Esophagus (tissue), 2 donors: Measurements from ENCODE around the gene FAM3A. TPM values are rescaled to one million over a fixed set of nuclear protein-coding genes. Genes with fewer than 3 reads are reported as not detected.
"Not testable (repeated sequence)": the region's sequence is repeated elsewhere in the genome, so short reads cannot be mapped to it uniquely, and the experiment has no call there.

ENCODE experiments used
- H3K27ac ChIP-seq, 2 donors: one replicate each; pipeline ENCODE4 v1.5.1; 2013; ENCODE audit warnings: low read depth in 2 of 2, mild to moderate bottlenecking in 2 of 2, inconsistent platforms in 1 of 2, low read length in 1 of 2, moderate library complexity in 1 of 2
- H3K27me3 ChIP-seq, 2 donors: one replicate each; pipeline ENCODE4 v1.6.1; 2013; ENCODE audit warnings: low read length in 2 of 2, control low read depth in 1 of 2, mild to moderate bottlenecking in 1 of 2; ENCODE audit not compliant: insufficient read depth in 2 of 2, control insufficient read depth in 1 of 2
- H3K36me3 ChIP-seq, 2 donors: one replicate each; pipeline ENCODE4 v1.6.1; 2013; ENCODE audit warnings: low read length in 1 of 2; ENCODE audit not compliant: control insufficient read depth in 2 of 2, insufficient read depth in 2 of 2
- H3K4me1 ChIP-seq, 2 donors: one replicate each; pipeline ENCODE4 v1.6.1; 2013; ENCODE audit warnings: low read length in 1 of 2; ENCODE audit not compliant: control insufficient read depth in 2 of 2, insufficient read depth in 2 of 2
- H3K4me3 ChIP-seq, 2 donors: one replicate each; pipeline ENCODE4 v1.5.1; 2013; ENCODE audit warnings: low read length in 2 of 2, mild to moderate bottlenecking in 2 of 2, low read depth in 1 of 2, moderate library complexity in 1 of 2
- H3K9me3 ChIP-seq, 2 donors: one replicate each; pipeline ENCODE4 v1.6.1; 2013; ENCODE audit warnings: mild to moderate bottlenecking in 2 of 2, low read depth in 1 of 2, low read length in 1 of 2, moderate library complexity in 1 of 2; ENCODE audit not compliant: control insufficient read depth in 2 of 2, insufficient read depth in 1 of 2
- WGBS, 2 donors: extraction: QIAGEN DNeasy Blood & Tissue Kit; methylation state at CpG; one replicate each; pipeline ENCODE4 v1.1.7; 2013; 5-methylcytosine and 5-hydroxymethylcytosine counted together
- polyA plus RNA-seq, 2 donors: library from polyadenylated mRNA; stranded (reverse); fragments of 200-250 nt; gene quantifications; one replicate each; pipeline ENCODE4 v1.2.3, GENCODE V29; 2013
- donor health status: healthy with polysubstance abuse.
- donor health status: Bipolar disorder and iron deficiency.

Gene FAM3A
- polyA plus RNA-seq, 2 donors, result 51.6 to 54.4 TPM

DNA sequence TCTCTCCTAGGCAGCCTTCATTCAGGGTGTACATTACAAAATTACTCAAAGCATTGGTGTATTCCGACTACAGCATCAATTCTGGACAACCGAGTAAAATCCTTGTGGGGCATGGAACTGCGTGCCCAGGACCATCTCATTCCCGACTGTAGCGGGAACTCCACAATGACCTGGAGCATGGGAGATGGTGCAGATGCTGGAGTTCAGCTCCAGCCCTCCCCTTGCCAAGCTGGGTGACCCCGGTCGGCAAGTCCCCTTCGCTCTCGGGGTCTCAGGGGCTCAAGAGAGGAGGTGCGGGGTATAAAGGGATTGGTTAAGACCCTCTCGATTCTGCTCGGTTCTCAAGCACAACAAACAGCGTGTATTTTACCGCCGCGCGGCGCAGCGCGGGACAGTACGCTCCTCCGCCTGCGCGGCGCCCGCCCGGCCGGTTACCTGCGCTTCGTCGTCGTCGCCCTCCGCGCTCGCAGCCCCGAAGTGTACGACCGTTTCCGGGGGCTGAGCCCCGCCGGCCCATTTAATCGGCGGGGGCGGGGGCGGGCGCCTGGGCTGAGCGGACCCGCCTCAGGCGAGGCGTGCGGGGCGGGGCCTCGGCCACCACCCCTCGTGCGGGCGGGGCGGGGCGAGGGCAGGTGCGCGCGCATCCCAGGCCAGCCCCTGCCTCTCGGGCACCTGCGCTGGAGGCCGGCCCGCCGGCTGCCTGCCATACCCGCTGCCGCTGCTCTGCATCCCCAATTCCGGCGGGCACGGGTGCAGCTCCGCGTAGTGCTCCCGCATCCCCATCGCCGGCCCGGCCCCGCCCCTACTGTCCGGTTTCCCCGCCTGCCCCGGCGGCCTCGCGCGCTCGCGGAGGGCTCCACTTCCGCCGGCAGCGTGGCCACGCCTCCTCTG is 30.6 kb upstream of the FAM3A start, which contains the start of gene G6PD:
Gene G6PD, minus strand, starts transcription at position 493 of the 891 bp plus-strand sequence. CDS start 691 bp downstream, outside the sequence.
- peak within 1 kb of the TSS; percentile 95 to 97 for H3K27ac ChIP-seq
- H3K4me1 ChIP-seq, result peaks cover 0 to 12% of the 10 kb centered on the region in 2 donors
- H3K36me3 ChIP-seq, result no peaks in the 10 kb centered on the region
- H3K4me3 ChIP-seq, result peak within 1 kb of the TSS; percentile 49 to 68
- WGBS, 2 donors, result 0 to 21% methylated on average over 62 to 92 of the region's 92 CpGs
- H3K9me3 ChIP-seq, result peaks cover 0 to 4% of the 10 kb centered on the region in 2 donors
- no peaks in the 10 kb centered on the region for H3K27me3 ChIP-seq

DNA sequence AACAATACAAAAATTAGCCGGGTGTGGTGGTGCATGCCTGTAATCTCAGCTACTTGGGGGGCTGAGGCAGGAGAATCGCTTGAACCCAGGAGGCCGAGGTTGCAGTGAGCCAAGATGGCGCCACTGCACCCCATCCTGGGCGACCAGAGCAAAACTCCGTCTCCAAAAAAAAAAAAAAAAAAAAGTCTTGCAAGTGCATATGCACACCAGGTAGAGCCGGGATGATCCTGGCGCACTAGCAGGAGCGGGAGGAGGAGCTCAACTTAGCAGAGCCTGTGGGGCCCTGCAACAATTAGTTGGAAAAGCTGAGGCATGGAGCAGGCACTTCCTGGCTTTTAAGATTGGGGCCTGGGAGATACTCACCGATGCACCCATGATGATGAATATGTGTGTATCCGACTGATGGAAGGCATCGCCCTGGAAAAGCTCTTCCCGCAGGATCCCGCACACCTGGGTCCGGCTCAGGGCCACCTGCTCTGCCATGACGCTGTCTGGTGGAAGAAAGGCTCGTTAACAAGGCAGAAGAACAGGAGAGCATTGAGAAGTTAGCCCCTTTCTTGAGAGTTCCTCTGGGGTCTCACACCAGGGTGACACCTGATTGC is 29.7 kb upstream of the FAM3A start:
- Histone ChIP-seq H3K4me3 (peak overlapping the region in 1 of 2 donors; percentile 49), H3K4me1 (peaks cover 0 to 17% of the 10 kb centered on the region in 2 donors), H3K27ac (no peak overlapping the region), H3K9me3 (peaks cover 0 to 4% of the 10 kb centered on the region in 2 donors), H3K36me3 (no peaks in the 10 kb centered on the region), H3K27me3 (no peaks in the 10 kb centered on the region)
- WGBS, 2 donors, result 90 to 91% methylated on average over 17 of the region's 17 CpGs

DNA sequence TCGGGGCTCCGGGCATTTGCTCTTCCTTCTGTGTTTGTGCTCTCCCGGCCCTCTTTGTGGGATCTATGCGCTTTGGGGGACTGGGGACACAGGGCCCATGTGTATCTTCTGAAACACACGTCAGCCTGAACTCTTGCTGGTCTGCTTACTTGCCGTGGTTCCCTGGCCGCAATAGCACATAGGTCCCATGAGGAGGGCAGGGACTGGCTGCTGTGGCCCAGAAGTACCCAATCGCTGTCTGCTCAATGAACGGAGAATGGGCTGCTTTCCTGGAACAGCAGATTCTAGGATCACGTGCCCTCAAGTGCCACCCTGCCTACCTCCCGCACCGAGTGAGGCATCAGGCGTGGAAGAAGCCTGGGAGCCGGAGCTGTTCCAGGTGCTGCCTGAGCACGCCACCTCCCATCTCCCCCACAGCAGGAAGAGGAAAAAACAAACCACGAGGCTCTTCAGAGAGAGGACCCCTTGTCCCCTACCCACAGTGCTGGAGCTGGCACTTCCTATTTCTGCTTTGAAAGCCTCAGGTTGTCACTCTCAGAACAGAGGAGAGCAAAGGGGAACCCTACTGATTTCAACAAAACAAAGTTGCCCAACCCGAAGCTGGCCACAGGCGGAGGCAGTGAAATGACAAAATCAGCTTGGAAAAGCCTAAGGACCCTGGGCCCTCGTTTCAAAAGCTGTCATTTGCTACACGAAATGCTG is 26.8 kb upstream of the FAM3A start:
- Histone ChIP-seq H3K4me3 (no peak overlapping the region), H3K27ac (peak overlapping the region; percentile 72 to 84), H3K4me1 (peaks cover 0 to 20% of the 10 kb centered on the region in 2 donors), H3K36me3 (no peaks in the 10 kb centered on the region), H3K27me3 (no peaks in the 10 kb centered on the region), H3K9me3 (peaks cover 0 to 4% of the 10 kb centered on the region in 2 donors)
- whole genome bisulfite sequencing, 2 donors, result 48 to 64% methylated on average over 20 of the region's 20 CpGs

DNA sequence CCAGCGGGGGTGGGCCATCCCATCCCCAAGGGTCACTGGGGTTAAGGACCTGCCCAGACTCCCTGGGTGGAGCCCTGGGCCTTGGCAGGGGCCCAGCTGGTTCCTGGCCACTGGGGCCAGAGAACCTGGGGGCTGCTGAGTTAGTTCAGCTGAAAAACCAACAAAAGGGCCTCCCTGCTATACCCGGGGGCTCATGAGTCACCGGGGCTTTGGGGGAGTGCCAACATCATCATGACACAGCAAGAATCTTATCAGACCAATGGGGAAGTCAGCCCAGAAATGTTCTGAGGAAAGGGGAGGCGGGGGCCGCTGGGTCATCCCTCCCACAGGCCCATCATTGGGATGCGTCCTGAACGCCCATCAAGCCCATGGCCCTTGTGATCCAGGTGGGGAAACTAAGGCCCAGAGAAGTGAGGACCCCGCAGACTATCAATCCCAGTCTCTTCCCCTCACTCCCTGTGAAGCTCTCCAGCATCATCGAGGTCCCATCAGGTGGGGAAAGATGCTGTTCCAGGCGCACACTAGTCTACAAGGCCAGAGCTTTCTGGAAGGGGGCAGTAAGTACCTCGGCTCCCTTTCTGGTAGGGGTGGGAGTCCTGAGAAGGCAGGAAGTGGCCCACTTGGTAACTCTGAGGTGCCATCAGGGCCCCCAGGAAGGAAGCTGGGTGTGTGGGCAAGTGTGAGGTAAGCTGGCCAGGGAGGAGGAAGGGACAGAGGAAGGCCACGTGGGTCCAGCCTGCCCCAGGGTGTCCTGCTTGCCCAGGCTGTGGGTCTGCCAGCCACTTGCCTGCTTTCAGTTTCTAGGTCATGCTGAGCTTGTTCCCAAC is 26.1 kb upstream of the FAM3A start:
- H3K4me1 ChIP-seq, result peaks cover 0 to 20% of the 10 kb centered on the region in 2 donors
- H3K4me3 ChIP-seq, result no peak overlapping the region
- 35 to 54% methylated on average over 11 to 12 of the region's 12 CpGs for WGBS, 2 donors

DNA sequence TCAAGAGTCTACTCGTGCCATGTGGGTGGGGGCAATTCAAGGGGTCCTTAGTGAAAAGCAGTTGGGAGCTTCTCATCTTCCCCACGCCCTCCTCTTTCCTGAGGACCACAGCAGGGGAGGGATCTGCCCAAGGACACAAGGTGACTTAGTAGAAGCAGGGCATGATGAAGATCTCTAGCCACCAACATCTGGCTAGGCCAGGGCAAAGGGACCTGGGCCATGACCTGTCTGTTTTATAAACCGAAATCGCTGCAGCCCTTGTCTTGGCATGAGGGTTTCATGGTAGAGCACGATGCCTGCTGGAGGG is 25.5 kb upstream of the FAM3A start:
- Histone ChIP-seq H3K9me3 (no peaks in the 10 kb centered on the region), H3K27ac (peak overlapping the region; percentile 81 to 84), H3K36me3 (no peaks in the 10 kb centered on the region), H3K4me3 (no peak overlapping the region), H3K27me3 (no peaks in the 10 kb centered on the region), H3K4me1 (peaks cover 0 to 20% of the 10 kb centered on the region in 2 donors)
- WGBS, 2 donors, result 53% methylated on average over 5 of the region's 5 CpGs

More for the DNA sequence above, 26.1 kb upstream of the FAM3A start:
- Histone ChIP-seq H3K27ac (peak overlapping the region; percentile 81 to 84), H3K36me3 (no peaks in the 10 kb centered on the region), H3K9me3 (peaks cover 0 to 4% of the 10 kb centered on the region in 2 donors), H3K27me3 (no peaks in the 10 kb centered on the region)

DNA sequence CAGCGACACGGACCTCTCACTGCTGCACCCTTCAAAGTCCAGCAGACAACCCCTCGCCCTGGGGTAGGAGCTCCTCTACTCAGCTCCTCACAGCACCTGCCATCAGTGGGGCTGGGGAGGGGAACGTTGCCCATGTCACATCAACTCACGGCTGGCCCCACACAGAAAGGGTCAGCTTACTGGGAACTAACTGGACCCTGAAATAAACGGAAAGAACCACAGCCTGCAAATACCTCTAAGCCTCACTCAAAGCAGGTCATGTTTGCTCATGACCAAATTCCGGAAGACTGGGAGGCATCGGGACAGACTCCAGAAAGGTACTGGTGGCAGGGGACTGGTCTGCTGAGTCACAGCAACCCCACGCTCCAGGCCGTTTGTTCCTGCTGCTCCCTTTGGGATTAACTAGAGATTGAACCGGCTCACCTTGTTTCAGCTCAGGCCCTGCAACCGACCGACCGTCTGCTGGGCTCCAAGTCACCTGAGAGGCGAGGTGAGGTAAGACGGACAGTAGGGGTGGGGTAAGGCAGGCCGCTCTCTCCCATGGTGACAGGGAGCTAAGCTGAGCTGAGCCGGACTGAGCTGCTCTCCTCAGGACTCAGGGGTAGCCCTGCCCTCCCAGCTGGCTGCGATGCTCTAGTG is 25.0 kb upstream of the FAM3A start:
- Histone ChIP-seq H3K9me3 (no peaks in the 10 kb centered on the region), H3K27ac (peak overlapping the region; percentile 81 to 84), H3K4me3 (no peak overlapping the region), H3K27me3 (no peaks in the 10 kb centered on the region), H3K4me1 (peaks cover 0 to 19% of the 10 kb centered on the region in 2 donors), H3K36me3 (no peaks in the 10 kb centered on the region)
- WGBS, 2 donors, result 47 to 73% methylated on average over 19 of the region's 19 CpGs

DNA sequence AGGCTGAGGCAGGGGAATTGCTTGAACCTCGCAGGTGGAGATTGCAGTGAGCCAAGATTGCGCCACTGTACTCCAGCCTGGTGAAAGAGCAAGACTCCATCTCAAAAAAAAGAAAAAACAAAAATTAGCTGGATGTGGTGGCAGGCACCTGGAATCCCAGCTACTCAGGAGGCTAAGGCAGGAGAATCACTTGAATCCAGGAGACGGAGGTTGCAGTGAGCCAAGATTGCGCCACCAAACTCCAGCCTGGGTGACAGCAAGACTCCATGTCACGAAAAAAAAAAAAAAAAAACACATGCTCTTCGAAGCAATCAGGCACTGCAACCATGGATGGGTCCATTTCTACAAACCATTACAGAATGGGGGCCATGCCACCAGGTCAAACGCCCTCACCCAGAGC is 24.3 kb upstream of the FAM3A start:
- not testable (repeated sequence) for H3K27me3 ChIP-seq, H3K4me3 ChIP-seq, H3K36me3 ChIP-seq, H3K9me3 ChIP-seq
- Histone ChIP-seq H3K4me1 (peaks cover 0 to 18% of the 10 kb centered on the region in 2 donors), H3K27ac (peak overlapping the region; percentile 64 to 84)
- WGBS, 2 donors, result 82 to 83% methylated on average over 7 of the region's 7 CpGs

DNA sequence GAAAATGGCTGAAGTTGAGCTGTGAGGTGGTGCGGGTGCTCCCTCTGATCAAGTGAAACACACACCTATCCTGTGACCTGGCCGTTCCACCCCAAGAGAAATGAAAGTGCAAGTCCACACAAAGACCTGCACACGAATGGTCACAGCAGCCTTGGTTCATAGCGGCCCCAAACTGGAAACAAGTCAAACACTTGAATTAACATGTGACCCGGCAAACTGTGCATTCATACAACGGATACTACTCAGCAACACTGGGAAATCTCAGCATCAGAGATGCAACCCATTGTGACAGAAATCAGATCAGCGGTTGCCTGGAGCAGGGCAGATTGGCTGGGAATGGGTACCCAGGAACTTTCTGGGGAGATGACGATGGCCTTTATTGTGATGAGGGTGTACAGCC is 23.0 kb upstream of the FAM3A start:
- peaks cover 0 to 7% of the 10 kb centered on the region in 2 donors for H3K36me3 ChIP-seq
- H3K4me3 ChIP-seq, result no peak overlapping the region
- 79 to 89% methylated on average over 8 of the region's 8 CpGs for WGBS, 2 donors
- no peak overlapping the region for H3K27ac ChIP-seq
- H3K27me3 ChIP-seq, result no peaks in the 10 kb centered on the region
- no peaks in the 10 kb centered on the region for H3K9me3 ChIP-seq
- H3K4me1 ChIP-seq, result peaks cover 0 to 18% of the 10 kb centered on the region in 2 donors
